Measurements from ENCODE around the gene CLASRP. TPM values are rescaled to one million over a fixed set of nuclear protein-coding genes. Genes with fewer than 3 reads are reported as not detected.

CLASRP gene
- total RNA-seq, 1 donor from 2014 or later: 58.1 TPM

DNA sequence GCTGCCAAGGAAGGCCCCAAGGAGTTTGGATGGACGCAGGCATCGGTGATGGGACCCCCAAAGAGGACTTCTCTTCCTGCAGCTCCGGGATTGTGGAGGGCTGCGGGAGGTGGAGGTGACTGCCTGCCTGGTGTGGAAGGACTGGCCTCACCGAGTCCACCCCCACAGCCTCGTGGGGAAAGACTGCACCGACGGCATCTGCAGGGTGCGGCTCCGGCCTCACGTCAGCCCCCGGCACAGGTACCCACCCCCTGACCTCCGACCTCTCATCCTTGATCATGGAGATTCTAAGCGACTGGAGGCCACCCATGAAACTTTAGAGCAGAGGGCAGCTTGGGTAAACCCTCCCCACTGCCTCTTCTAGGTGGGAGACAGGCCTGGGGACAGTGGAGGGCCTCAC, 16.9 kb upstream of the CLASRP start:
- H3K4me3 ChIP-seq (ENCODE audit: low read depth, low read length): no peak overlapping the region
- TF ChIP-seq, protein P1, sequence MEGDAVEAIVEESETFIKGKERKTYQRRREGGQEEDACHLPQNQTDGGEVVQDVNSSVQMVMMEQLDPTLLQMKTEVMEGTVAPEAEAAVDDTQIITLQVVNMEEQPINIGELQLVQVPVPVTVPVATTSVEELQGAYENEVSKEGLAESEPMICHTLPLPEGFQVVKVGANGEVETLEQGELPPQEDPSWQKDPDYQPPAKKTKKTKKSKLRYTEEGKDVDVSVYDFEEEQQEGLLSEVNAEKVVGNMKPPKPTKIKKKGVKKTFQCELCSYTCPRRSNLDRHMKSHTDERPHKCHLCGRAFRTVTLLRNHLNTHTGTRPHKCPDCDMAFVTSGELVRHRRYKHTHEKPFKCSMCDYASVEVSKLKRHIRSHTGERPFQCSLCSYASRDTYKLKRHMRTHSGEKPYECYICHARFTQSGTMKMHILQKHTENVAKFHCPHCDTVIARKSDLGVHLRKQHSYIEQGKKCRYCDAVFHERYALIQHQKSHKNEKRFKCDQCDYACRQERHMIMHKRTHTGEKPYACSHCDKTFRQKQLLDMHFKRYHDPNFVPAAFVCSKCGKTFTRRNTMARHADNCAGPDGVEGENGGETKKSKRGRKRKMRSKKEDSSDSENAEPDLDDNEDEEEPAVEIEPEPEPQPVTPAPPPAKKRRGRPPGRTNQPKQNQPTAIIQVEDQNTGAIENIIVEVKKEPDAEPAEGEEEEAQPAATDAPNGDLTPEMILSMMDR (conservative IDR thresholded peaks at IDR 0.05; ENCODE audit: low read depth, low read length): no peak
- no peak for DNase-seq (ENCODE audit: low read depth)

DNA sequence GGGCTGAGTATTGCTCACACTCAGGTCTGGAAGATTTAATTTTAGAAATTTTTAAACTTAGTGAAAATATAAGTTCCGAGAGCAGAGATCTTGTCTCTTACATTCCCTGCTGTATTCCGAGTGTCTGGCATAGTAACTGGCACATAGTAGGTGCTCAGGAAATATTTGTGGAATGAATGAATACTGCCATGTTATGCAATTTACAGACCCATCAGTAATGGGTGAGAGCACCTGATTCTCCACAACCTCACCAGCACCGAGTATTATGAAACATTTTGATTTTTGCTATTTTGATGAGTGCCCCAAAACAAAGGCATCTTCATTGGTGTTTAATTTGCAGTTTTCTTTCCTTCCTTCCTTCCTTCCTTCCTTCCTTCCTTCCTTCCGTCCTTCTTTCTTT, 15.8 kb upstream of the CLASRP start:
- DNase-seq (ENCODE audit: low read depth): no peak
- TF ChIP-seq, protein P1 (conservative IDR thresholded peaks at IDR 0.05; ENCODE audit: low read depth, low read length): no peak
- no peak overlapping the region for H3K4me3 ChIP-seq (ENCODE audit: low read depth, low read length)

DNA sequence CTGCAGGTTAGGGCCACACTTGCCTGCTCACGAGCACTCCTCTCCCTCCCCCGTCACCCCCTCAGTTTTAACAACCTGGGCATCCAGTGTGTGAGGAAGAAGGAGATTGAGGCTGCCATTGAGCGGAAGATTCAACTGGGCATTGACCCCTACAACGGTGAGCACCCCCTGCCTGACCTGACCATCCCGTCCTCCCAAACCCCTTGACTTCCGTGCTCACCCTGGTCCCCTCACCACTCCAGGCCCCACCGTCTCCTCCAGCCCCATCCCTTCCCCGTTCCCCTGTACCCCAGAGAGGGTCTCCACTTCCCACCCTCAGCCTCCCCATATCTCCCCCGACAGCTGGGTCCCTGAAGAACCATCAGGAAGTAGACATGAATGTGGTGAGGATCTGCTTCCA, 13.6 kb upstream of the CLASRP start:
- no peak for DNase-seq (ENCODE audit: low read depth)
- H3K4me3 ChIP-seq (ENCODE audit: low read depth, low read length): no peak overlapping the region
- TF ChIP-seq, protein P1 (conservative IDR thresholded peaks at IDR 0.05; ENCODE audit: low read depth, low read length): no peak

DNA sequence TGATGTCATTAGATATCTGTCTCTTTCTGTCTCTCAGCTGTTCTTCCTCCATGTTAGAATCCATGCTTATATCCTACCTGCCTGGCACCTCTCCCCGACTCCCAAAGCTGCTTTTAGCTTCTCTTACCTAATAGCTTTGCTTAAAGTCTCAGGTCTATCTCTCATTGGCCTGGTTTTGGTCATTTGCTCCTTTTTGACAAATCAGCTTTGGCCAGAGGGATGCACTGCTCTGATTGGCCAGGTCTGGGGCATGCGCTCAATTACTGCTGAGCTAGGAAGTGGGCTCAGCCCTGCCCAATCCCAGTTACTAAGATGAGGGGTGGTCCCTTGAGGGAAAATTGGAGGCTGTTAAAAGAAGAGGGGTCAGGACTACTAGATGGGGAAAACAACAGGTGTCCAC, 11.5 kb upstream of the CLASRP start:
- no peak overlapping the region for H3K4me3 ChIP-seq (ENCODE audit: low read depth, low read length)
- DNase-seq (ENCODE audit: low read depth): no peak
- TF ChIP-seq, protein P1 (conservative IDR thresholded peaks at IDR 0.05; ENCODE audit: low read depth, low read length): no peak

DNA sequence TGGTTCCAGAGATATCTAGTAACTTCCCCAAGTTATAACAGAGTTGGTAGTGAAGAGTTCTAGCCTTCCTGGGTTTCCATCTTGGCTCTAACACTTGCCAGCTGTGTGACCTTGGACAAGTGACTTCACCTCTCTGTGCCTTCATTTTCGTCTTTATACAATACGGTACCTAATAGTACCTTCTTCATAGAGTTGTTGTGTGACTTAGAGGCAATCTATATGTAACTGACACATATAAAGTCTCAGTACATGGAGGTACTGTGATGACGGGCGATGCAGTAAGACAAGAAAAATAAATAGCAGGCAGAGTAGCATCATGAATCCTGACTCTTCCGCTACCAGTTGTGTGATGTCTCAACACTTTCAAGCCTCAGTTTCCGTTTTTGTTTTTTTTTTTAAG, 8.0 kb upstream of the CLASRP start:
- TF ChIP-seq, protein P1 (conservative IDR thresholded peaks at IDR 0.05; ENCODE audit: low read depth, low read length): no peak
- no peak overlapping the region for H3K4me3 ChIP-seq (ENCODE audit: low read depth, low read length)
- no peak for DNase-seq (ENCODE audit: low read depth)

DNA sequence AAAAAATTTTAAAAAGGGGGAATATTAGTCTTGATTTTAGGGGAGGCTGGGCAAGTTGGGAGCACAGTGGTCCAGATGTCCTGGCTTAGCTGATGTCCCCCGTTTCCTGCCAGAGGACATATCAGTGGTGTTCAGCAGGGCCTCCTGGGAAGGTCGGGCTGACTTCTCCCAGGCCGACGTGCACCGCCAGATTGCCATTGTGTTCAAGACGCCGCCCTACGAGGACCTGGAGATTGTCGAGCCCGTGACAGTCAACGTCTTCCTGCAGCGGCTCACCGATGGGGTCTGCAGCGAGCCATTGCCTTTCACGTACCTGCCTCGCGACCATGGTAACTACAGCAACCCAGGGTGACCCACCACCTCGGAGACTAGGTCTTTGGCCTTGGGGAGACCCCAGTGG, 6.4 kb upstream of the CLASRP start:
- no peak for DNase-seq (ENCODE audit: low read depth)
- TF ChIP-seq, protein P1 (conservative IDR thresholded peaks at IDR 0.05; ENCODE audit: low read depth, low read length): no peak
- H3K4me3 ChIP-seq (ENCODE audit: low read depth, low read length): no peak overlapping the region

DNA sequence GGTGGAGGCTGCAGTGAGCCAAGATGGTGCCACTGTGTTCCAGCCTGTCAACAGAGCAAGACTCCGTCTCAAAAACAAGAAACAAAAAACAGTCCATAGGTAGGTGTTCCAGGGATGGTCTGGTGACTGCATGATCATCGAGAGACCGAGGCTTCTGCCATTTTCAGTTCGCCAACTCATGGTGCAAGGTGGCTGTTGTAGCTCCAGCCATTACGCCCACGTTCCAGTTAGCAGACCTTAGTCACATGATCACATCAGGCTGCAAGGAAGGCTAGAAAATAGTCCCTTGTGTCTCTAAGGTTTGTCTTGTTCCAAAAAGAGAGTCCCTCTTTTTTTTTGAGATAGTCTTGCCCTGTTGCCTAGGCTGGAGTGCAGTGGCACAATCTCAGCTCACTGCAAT, 3.1 kb upstream of the CLASRP start:
- TF ChIP-seq, protein P1 (conservative IDR thresholded peaks at IDR 0.05; ENCODE audit: low read depth, low read length): no peak
- DNase-seq (ENCODE audit: low read depth): no peak
- no peak overlapping the region for H3K4me3 ChIP-seq (ENCODE audit: low read depth, low read length)

Data from epithelial cell of proximal tubule (primary cell).